ENCODE data around the gene GPX7.

GPX7 gene

DNA sequence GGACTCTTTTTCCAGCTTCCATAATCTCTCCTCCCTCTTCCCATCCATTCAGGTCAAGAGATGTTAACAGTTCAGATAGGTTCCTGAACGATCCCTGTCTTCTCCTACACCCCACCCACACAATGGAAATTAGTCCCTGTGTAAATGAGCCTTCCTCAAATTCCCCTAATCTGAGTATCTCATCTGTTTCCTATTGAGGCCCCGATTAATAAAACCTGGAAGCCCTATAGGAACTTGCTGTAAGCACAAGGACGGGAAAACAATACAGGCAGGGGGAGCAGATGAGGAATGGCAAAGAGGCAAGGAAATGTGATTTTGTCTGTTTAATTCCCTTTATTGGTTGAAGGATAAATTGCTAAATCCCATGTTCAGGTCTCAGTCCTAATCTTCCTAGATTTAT lies 7.1 kb upstream of the GPX7 start:
- TF ChIP-seq, protein P1, sequence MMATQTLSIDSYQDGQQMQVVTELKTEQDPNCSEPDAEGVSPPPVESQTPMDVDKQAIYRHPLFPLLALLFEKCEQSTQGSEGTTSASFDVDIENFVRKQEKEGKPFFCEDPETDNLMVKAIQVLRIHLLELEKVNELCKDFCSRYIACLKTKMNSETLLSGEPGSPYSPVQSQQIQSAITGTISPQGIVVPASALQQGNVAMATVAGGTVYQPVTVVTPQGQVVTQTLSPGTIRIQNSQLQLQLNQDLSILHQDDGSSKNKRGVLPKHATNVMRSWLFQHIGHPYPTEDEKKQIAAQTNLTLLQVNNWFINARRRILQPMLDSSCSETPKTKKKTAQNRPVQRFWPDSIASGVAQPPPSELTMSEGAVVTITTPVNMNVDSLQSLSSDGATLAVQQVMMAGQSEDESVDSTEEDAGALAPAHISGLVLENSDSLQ (IDR thresholded peaks at IDR 0.05), result no peak
- TF ChIP-seq HDGF (IDR thresholded peaks at IDR 0.05; ENCODE audit: borderline replicate concordance) (no peak), L3MBTL2 (conservative IDR thresholded peaks at IDR 0.05) (no peak), SUZ12 (IDR thresholded peaks at IDR 0.05) (no peak)
- no peak for DNase-seq (ENCODE audit: extremely low spot score)
- CTCF ChIA-PET, result no interaction called here
- POLR2A ChIA-PET, result no interaction called here

DNA sequence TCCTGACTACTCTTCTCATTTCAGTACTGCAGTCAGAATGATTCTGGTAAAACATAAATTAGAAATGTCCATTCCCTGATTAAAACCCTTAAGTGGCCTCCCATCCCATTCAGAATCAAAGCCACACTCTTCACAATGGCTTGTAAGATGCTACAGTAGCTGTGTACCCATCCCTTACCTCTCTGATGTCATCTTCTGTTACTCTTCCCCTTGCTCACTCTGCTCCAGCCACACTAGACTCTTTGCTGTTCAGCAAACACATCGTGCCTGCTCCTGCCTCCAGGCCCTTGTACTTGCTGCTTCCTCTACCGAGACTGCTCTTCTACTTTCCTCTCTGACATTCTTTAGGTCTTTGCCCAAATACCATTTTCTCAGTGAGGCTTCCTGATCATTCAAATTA lies 4.3 kb upstream of the GPX7 start:
- ChIA-PET POLR2A (no interaction called here), CTCF (no interaction called here)
- no peak for DNase-seq (ENCODE audit: extremely low spot score)
- no peak for TF ChIP-seq SP1 (IDR thresholded peaks at IDR 0.05)
- no peak for TF ChIP-seq ARNT (IDR thresholded peaks at IDR 0.05)
- TF ChIP-seq HDGF (IDR thresholded peaks at IDR 0.05; ENCODE audit: borderline replicate concordance), result no peak
- no peak for TF ChIP-seq L3MBTL2 (conservative IDR thresholded peaks at IDR 0.05)

DNA sequence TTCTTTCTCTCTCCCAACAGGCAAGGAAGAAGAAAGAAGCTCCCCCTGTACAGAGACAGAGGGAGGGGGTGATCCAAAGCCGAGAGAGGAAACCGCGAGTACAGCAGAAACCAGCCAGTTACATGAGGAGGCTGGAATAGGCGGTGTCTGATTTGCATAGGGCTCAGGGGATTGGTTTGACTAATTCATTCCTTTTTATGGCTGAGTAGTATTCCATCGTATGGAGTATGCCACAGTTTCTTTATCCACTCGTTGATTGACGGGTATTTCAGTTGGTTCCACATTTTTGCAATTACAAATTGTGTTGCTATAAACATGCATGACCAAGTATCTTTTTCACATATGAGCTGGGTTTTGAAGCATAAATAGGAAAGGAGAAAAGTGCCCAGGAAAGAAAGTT lies 3.4 kb upstream of the GPX7 start:
- DNase-seq (ENCODE audit: extremely low spot score), result no peak
- TF ChIP-seq ARNT (IDR thresholded peaks at IDR 0.05) (no peak), FOXA1 (IDR thresholded peaks at IDR 0.05) (no peak), HDGF (IDR thresholded peaks at IDR 0.05; ENCODE audit: borderline replicate concordance) (no peak), SP1 (IDR thresholded peaks at IDR 0.05) (no peak), TARDBP (IDR thresholded peaks at IDR 0.05) (no peak), FOXM1 (IDR thresholded peaks at IDR 0.05; ENCODE audit: borderline replicate concordance) (no peak), LEF1 (IDR thresholded peaks at IDR 0.05; ENCODE audit: borderline replicate concordance) (no peak), L3MBTL2 (conservative IDR thresholded peaks at IDR 0.05) (no peak), CTBP1 (IDR thresholded peaks at IDR 0.05; ENCODE audit: borderline replicate concordance) (no peak), ELF4 (IDR thresholded peaks at IDR 0.05) (no peak), ZNF384 (IDR thresholded peaks at IDR 0.05) (no peak), NFRKB (IDR thresholded peaks at IDR 0.05) (no peak), FOXK2 (IDR thresholded peaks at IDR 0.05) (no peak), BHLHE40 (IDR thresholded peaks at IDR 0.05; ENCODE audit: borderline replicate concordance) (no peak), SUZ12 (IDR thresholded peaks at IDR 0.05) (no peak)
- TF ChIP-seq, protein P1 (IDR thresholded peaks at IDR 0.05), result no peak
- POLR2A ChIA-PET, result no interaction called here
- CTCF ChIA-PET, result no interaction called here

DNA sequence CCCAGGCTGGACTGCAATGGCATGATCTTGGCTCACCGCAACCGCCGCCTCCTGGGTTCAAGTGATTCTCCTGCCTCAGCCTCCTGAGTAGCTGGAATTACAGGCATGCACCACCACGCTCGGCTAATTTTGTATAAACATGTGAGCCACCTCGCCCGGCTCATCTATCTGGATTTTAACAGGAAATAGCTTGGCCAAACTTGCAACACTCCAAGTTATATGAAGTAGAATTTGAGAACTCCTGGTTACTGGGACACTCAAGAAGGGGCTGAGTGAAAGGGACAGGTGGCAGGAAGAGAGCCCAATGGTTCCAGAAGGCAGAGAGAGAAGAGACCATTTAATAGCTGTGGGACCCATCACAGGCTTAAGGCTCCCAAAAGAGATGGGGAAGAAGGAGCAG lies 2.9 kb upstream of the GPX7 start:
- no peak for TF ChIP-seq FOXM1 (IDR thresholded peaks at IDR 0.05; ENCODE audit: borderline replicate concordance)
- TF ChIP-seq BHLHE40 (IDR thresholded peaks at IDR 0.05; ENCODE audit: borderline replicate concordance), result no peak
- TF ChIP-seq SUZ12 (IDR thresholded peaks at IDR 0.05), result no peak
- no peak for TF ChIP-seq ZNF384 (IDR thresholded peaks at IDR 0.05)
- no peak for TF ChIP-seq SP1 (IDR thresholded peaks at IDR 0.05)
- TF ChIP-seq ELF4 (IDR thresholded peaks at IDR 0.05), result no peak
- TF ChIP-seq FOXA1 (IDR thresholded peaks at IDR 0.05), result no peak
- no peak for DNase-seq (ENCODE audit: extremely low spot score)
- ChIA-PET CTCF (interaction anchor here (0.6 kb wide), 1 partner anchor 174 kb away, joined by 3 read pairs; no protein-coding TSS in a partner anchor), POLR2A (no interaction called here)

DNA sequence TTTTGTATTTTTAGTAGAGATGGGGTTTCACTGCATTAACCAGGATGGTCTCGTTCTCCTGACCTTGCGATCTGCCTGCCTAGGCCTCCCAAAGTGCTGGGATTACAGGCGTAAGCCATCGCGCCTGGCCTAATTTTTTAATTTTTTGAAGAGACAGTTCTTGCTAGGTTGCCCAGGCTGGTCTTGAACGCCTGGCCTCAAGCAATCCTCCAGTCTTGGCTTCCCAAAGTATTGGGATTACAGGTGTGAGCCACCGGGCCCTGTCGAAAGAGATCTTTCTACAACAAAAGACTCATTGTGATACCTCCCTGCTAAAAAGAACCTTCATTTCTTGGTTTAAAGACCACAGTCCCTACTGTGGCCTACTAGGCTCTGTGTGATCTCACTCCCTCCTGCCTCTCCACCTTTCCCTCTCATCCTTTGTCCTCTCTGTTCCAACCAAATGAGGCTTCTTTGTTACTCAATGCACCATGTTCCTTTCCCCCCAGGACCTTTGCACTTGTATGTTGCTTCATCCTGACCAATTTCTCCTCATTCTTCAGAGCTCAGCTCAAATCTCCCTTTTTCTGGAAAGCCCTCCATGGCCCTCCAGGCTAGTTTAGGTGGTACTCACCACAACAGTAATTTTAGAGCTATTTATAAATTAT lies 1.5 kb upstream of the GPX7 start:
- ChIA-PET POLR2A (no interaction called here), CTCF (no interaction called here)

DNA sequence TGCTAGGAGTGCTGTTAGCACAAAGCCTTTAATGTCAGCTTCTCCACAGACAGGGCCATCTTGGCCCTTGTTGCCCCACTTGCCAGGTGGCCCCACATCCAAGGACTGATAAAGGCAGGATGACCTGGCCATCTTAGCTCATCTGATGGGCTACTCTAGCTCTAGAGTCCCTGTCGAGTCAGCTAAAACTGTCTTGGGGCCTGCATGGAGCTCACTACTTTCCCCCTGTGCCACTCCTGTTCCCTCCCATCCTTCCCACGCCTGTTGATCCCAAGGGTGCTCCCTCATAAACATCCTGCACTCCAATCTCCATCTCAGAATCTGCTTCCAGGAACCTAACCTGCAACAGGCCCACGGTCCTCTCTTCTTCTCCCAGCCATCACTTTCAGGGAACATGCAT lies 652 bp upstream of the GPX7 start:
- POLR2A ChIA-PET, result no interaction called here
- CTCF ChIA-PET, result no interaction called here
- TF ChIP-seq ARNT (IDR thresholded peaks at IDR 0.05) (no peak), SP1 (IDR thresholded peaks at IDR 0.05) (no peak), FOXM1 (IDR thresholded peaks at IDR 0.05; ENCODE audit: borderline replicate concordance) (no peak), FOXA1 (IDR thresholded peaks at IDR 0.05) (no peak), HDGF (IDR thresholded peaks at IDR 0.05; ENCODE audit: borderline replicate concordance) (no peak), ZNF384 (IDR thresholded peaks at IDR 0.05) (no peak), NFRKB (IDR thresholded peaks at IDR 0.05) (no peak), FOXK2 (IDR thresholded peaks at IDR 0.05) (no peak), SUZ12 (IDR thresholded peaks at IDR 0.05) (no peak), CTBP1 (IDR thresholded peaks at IDR 0.05; ENCODE audit: borderline replicate concordance) (no peak), ELF4 (IDR thresholded peaks at IDR 0.05) (no peak)

More for the DNA sequence above, 1.5 kb upstream of the GPX7 start:
- no peak for DNase-seq (ENCODE audit: extremely low spot score)
- TF ChIP-seq NFRKB (IDR thresholded peaks at IDR 0.05) (no peak), FOXA1 (IDR thresholded peaks at IDR 0.05) (no peak)

DNA sequence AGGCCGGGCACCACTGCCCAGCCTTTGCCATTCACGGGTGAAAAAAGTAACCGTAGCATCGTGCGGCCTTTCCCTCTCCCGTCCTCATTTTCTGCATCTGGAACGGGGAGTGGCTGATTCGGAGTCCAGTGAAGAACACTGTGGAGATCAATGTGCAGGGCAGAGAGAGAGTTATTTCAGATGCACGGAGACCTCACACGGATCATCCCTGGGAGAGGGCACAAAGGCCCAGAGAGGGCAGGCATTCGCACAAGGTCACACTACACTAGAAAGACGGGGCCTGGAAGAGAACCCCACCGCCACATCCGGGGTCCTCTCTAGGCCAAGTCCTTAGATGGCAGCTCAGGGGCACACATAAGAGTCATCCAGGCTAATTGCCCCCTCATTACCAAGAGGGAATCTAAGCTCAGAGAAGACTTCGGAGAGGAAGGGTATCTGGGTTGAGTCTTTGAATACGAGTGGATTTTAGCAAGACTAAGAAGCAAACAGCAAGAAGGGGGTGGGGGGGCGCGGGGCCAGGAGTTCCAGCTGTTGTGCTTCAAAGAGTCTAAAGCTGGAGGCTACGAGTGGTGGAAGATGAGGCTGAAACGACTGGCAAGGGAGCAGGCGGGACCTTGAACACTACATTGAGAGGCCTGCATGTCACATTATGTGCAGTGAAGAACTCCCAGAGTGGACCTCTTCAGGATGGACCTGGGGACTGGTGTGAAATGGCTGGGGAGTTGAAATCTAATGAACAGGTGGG lies 857 bp downstream of the GPX7 start:
- POLR2A ChIA-PET, result no interaction called here
- CTCF ChIA-PET, result no interaction called here

More for the DNA sequence above, 652 bp upstream of the GPX7 start:
- DNase-seq (ENCODE audit: extremely low spot score), result no peak

More for the DNA sequence above, 857 bp downstream of the GPX7 start:
- no peak for TF ChIP-seq BHLHE40 (IDR thresholded peaks at IDR 0.05; ENCODE audit: borderline replicate concordance)
- no peak for TF ChIP-seq SP1 (IDR thresholded peaks at IDR 0.05)
- no peak for TF ChIP-seq ELF4 (IDR thresholded peaks at IDR 0.05)
- no peak for TF ChIP-seq HDGF (IDR thresholded peaks at IDR 0.05; ENCODE audit: borderline replicate concordance)
- no peak for TF ChIP-seq L3MBTL2 (conservative IDR thresholded peaks at IDR 0.05)
- TF ChIP-seq, protein P1 (IDR thresholded peaks at IDR 0.05), result no peak
- DNase-seq (ENCODE audit: extremely low spot score), result no peak
